PC-3 (cell line): ENCODE data around the gene RNF149. TPM values are rescaled to one million over a fixed set of nuclear protein-coding genes. Genes with fewer than 3 reads are reported as not detected.

Experiments used
- microRNA-seq: library from miRNA; unstranded; fragments of <30 nt; microRNA quantifications from one replicate; pipeline ENCODE4 v1.1.0, GENCODE V29; 2020; ENCODE audit not compliant: unreplicated experiment
- total RNA-seq: library from RNA; depleted of rRNA; stranded (reverse); fragments of >200 nt; gene quantifications from 2 replicates; pipeline ENCODE4 v1.2.3, GENCODE V29; 2014; rRNA removed

The RNF149 gene
- total RNA-seq, 1 experiment from 2014 or later: 47.3 TPM

Small RNA genes lying within 50 kb of the gene (microRNA-seq; reads per million reads assigned to microRNA genes)
- 2.3 reads per million for gene MIR5696

Other genes with a start within 250 kb of the RNF149 start
- 39.7 and 41.7 TPM in 2 replicates for gene TBC1D8, start 157.3 kb downstream of the RNF149 start, total RNA-seq
- 44.9 and 48.5 TPM in 2 replicates for gene CNOT11, start 55.8 kb downstream of the RNF149 start, total RNA-seq
- 40.0 and 67.9 TPM in 2 replicates for gene CREG2, start 78.8 kb upstream of the RNF149 start, total RNA-seq
- 0.46 and 0.77 TPM in 2 replicates for gene RFX8, start 166.4 kb upstream of the RNF149 start, total RNA-seq